Eye (tissue), 1 donor: ENCODE results near the gene MRLN.
"Not testable (repeated sequence)": the region's sequence is repeated elsewhere in the genome, so short reads cannot be mapped to it uniquely, and the experiment has no call there.

Source experiments
- DNase-seq: peaks from one replicate; pipeline ENCODE4 v3.0.0-alpha.2; 2015

MRLN gene

DNA sequence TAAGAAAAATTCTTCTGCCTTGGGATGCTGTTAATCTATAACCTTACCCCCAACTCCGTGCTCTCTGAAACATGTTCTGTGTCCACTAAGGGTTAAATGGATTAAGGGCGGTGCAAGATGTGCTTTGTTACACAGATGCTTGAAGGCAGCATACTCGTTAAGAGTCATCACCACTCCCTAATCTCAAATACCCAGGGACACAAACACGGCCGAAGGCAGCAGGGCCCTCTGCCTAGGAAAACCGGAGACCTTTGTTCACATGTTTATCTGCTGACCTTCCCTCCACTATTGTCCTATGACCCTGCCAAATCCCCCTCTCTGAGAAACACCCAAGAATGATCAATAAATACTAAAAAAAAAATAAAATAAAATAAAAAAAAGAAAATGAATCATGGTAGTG, 8.5 kb downstream of the MRLN start:
- not testable (repeated sequence) for DNase-seq

DNA sequence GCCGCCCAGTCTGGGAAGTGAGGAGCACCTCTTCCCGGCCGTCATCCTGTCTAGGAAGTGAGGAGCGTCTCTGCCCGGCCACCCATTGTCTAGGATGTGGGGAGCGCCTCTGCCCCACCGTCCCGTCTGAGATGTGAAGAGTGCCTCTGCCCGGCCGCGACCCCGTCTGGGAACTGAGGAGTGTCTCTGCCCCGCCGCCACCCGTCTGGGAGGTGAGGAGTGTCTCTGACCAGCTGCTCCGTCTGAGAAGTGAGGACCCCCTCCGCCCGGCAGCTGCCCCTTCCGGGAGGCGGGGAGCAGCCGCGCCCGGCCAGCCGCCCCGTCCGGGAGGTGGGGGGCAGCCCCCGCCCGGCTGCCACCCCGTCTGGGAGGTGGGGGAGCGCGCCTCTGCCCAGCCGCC, 9.1 kb downstream of the MRLN start:
- DNase-seq: not testable (repeated sequence)

DNA sequence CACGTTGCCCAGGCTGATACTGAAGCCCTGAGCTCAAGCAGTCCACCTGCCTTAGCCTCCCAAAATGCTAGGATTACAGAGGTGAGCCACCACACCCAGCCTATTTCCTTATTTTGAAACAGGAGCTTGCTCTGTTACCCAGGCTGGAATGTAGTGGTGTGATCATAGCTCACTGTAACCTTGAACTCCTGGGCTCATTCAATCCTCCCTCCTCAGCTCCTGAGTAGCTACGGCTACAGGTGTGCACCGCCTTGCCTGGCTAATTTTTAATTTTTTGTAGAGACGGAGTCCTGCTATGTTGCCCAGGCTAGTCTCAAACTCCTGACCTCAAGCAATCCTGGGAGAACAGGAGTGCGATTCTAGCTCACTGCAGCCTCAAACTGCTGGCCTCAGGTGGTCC, 11.7 kb downstream of the MRLN start:
- DNase-seq: no peak

DNA sequence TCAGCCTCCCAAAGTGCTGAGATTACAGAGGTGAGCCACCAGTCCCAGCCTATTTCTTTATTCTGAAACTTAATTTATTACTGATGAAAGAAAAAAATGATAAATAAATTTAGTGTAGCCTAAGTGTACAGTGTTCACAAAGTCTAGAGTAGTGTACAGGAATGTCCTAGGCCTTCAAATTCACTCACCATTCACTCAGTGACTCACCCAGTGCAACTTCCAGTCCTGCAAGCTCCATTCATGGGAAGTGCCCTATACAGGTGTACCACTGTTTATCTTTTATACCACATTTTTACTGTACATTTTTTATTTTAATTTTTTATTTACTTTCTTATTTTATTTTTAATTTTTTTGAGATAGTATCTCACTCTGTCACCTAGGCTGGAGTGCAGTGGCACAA, 12.2 kb downstream of the MRLN start:
- no peak for DNase-seq

DNA sequence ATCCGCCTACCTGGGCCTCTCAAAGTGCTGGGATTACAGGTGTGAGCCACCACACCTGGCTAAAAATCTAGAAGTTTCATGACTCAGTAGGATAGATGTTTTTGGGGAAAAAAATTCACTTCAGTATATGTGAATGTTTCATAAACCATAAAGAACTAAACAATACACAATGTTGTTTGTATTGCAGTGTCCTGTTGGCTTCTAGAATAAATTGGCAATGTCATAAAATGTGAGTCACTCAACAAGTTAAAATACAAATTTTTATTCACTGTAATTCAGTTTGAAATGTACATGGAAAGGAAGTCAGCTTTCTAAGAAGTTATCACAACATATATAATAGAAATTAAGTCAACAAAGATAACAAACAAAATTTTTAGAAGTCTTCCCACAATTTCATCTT, 16.5 kb downstream of the MRLN start:
- DNase-seq: no peak

DNA sequence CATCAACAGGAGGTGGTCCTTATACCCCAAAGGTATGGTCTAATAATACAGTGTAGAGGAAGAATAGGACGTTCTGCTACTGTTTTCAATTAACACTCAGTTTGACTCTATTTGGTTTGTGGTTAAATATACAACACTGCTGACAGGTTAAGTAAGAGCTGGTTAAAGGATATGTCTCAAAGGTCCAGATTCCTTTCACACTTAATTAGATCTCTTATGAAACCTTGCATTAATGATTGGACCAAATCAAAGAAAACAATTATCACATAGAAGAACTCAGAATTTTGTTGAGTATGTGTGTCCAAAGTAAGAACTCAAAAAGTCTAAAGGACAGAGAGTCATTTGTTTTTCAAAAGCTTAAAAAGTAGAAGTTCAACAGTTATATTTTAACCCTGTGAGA, 18.0 kb downstream of the MRLN start:
- no peak for DNase-seq

DNA sequence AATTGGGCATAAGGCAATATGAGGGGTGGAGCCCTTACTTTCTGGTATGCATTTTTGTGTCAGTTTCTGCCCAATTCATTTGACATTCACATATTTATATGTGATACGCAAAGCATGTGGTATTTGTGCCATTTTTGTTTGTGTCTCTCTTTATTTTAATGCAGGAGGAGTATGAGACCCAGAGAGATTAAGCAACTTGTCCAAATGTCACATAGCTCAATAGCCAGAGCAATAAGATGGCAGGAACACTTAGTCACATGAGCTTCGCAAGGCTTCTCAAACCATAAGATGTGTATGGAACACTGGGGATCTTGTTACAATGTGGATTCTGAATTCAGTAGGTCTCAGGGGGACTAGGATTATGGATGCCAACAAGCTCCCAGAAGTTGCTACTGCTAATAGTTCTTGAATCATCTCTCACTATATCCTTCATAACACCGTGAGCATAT, 19.2 kb downstream of the MRLN start:
- DNase-seq: no peak

DNA sequence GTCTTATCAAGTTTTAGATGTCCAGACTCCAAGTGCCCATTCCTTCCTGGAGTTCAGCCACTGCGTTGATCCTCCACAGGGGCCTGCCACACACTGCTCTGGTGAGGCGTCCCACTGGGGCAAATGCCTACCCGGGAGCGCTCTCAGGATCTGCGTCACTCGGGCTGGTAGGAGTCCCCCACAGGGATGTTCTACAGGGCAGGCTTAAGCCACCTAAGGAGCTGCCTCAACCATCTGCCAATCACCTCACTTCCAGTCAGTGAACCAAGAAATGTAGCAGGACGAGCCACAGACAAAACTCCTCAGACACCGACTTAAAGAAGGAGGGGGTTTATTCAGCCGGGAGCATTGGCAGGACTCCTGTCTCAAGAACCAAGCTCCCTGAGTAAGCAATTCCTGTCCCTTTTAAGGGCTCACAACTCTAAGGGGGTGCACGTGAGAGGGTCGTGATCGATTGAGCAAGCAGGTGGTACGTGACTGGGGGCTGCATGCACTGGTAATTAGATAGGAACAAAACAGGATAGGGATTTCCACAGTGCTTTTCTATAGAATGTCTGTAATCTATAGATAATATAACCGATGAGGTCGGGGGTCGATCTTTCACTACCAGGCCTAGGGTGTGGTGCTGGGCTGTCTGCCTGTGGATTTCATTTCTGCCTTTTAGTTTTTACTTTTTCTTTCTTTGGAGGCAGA, 19.8 kb downstream of the MRLN start:
- not testable (repeated sequence) for DNase-seq

DNA sequence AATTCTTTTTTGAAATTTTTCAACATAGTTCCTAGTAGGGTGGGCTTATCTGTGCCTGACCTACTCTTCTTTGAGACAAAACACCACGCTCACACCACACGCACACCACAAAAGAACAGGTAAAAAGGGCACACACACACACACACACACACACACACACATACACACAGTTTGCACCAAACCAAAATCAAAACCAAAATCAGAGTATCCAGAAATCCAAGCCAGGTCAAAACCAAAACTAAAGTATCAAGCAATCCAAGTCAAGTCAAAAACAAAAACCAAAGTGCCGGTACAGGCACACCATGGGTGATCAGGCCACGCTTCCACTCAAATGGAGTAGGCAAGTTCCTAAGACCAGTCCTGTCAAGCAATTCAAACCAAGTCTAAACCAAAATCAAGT, 20.4 kb downstream of the MRLN start:
- not testable (repeated sequence) for DNase-seq

DNA sequence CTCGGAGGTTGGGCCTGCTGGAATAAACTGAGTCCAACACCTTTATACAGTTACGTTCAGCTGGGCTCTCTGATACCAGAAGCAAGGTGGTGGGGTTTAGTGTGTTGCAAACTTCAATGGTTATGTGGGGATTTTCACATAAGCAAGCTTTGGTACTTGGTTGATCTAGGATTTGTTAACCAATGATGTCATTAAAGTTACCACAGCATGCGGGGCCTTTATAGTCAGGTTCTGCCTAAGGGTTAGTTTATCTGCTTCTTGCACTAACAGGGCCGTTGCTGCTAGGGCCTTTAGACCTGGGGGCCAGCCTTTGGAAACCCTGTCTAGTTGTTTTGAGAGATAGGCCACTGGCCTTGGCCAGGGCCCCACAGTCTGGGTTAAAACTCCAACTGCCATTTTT, 24.1 kb downstream of the MRLN start:
- DNase-seq: not testable (repeated sequence)

DNA sequence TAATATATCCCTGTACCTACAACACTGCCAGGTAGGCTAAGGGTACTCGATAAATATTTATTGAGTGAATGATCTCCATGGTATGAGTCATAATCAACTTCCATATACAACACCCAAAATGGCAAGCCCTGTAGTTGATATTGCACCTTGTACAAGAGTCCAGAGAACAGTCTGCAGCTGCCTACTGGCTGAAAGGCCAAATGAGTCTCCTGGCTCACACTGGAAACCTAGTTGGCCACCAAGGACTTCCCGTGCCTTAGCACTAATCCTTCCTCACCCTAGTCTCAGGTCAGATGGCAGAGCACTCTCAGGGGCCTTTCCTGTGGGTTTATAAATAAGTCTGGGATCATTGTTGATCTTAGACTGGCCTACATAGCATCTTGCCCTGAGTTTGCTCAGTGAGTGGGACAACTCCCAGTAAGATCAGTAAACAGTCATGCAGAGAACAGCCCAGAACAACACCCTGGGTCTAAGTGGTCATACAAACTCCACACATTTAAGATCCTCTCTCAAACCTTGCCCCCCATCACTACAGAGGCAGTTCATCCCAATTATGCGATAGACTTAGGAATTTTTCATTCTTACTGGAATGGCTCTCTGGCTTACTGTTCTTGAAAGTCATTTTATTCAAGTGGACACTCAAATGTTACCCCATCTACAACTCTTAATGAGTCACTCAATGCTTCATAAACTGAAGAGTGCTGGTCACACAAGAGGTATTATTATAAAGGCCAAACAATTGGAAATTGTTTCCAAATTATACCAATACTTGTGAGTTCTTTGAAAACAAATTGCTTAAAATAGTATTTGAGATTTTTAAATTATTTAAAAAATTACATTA, 28.9 kb downstream of the MRLN start:
- DNase-seq: no peak

DNA sequence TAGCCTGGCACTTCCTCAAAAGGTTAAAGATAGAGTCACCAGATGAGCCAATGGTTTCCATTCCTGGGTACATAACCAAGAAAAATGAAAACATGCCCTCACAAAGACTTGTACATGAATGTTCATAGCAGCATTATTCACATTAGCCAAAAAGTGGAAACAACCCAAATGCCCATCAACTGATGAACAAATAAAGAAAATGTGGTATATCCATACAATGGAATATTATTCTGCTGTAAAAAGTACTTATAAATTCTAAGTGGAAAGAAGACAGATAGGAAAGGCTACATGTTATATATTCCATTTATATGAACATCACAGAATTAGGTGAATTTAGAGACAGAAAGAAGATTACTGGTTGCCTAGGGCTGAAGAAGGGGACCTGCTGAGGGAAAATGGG, 32.9 kb downstream of the MRLN start:
- DNase-seq: no peak

DNA sequence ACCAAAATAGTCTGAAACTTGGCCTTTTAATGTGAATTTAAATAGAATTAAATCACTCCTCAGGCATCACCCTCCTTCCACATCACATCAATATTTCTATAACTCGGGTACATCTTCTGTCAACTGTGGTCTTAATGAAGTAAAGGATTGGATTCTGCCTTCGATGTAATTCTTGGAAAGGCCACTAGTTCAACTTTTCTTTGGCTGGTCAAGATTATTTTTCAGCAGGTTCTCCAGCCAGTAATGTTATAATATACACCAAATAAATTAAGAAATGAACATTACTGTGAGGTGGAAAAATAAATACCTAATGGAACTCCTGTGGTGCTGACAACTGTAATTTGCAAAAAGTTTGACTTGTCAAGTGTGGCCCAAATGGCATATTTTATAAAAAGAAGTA, 33.9 kb downstream of the MRLN start:
- DNase-seq: no peak

DNA sequence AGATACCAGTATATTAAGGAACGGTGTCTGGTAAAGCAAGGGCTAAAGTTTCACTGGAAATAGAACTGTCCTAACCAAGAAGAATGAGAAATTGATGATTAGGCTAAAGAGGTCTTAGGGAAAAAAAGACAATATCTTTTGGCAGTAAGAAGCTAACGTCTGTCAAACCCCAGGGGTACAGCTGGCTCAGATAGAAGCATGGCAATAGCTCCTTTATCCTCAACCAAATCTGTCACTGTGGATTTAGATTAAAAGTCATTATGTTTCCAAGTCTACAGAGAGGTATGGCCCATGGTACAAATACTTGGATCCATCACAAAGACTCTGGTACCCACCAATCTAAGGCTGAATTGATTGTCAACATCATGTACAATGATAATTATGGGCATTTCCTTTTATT, 35.0 kb downstream of the MRLN start:
- peak; percentile 54 for DNase-seq

DNA sequence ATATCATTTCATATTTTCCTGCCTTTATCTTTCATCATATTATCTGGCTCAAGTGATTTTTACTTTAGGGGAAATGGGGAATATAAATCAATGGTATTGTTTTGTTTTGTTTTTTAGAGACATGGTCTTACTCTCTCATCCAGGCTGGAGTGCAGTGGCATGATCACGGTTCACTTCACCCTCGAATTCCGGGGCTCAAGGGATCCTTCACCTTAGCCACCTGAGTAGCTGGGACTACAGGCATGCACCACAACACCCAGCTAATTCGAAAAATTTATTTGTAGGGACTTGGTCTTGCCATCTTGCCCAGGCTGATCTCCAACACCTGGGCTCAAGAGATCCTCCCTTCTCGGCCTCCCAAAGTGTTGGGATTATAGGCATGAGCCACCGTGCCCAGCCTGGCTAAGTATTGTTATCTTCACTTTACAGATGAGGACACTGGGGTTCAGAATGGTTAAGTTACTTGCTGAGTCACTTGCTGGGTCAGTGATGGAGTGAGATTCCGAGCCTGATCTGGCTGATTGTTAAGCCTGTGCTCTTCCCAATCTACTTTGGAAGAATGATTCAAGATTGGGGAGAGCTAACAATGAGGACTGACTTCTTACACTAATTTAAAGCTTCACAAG, 39.9 kb downstream of the MRLN start:
- DNase-seq: no peak

DNA sequence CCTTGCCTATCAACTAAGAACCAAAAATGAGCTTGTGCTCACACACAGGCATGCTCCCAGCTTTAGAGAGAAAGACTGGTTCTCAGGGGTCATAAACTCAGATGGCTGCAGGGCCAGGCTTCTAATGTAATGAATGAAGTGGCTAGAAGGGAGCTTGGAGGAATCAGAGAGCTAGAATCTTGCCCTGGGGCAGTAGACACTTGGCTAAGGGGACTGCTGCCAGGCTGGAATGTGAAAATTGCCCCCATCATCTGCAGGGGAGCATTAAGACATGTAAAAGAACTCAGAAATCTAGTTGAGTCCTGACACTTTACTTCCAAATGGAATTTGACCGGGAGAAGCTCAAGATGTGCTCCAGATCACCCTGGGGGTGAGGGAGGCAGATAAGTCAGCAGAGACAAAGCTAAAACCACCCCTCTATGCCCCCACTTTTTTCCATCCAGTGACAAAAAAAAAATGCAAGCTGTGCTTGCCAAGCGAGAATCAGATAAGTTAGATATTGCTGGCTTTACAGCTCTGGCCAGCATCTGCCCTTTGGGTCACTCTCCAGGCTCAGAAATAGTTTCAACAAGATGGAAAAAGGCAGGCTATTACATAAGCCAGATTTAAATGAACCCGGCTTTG, 41.3 kb downstream of the MRLN start:
- DNase-seq: no peak

DNA sequence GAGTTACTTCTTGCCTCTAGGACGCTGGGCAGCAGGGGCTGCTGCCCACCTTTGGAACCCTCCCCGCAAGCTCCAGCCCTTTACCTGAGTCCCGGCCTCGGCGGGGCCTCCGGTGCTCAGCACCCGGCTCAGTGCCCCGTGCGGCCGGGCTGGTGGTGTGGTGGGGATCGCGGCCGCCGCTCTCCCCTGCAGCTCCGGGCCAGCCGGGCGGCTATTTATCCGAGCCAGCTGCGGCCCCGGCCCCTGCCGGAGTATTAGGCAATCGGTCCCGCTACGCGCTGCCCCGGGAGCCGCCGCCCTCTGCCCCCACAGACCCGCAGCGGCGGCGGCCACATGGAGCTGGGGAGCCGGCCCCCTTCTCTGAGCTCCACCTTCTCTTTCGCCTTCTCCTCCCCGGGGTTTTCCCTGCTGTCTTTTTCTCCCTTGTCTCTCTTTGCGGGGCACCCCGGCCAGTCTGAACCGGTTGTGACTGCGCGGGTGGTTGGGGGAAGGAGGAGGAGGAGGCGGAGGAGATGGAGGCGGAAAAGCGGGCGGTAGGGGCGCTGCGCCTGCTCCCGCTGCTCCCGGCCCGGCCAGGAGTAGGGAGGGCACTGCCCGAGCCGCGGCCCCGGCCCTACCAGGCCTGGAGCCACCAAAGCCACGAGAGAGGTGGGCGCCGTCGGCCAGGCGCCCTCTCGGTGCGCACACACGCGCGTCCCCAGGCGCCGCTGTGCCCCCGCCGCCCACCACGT, 43.7 kb downstream of the MRLN start, which contains the start of gene SLC16A9:
Gene SLC16A9, minus strand, starts transcription at position 456 of the 731 bp plus-strand sequence. CDS start 25,559 bp downstream, outside the sequence.
- DNase-seq: peak; percentile 95

DNA sequence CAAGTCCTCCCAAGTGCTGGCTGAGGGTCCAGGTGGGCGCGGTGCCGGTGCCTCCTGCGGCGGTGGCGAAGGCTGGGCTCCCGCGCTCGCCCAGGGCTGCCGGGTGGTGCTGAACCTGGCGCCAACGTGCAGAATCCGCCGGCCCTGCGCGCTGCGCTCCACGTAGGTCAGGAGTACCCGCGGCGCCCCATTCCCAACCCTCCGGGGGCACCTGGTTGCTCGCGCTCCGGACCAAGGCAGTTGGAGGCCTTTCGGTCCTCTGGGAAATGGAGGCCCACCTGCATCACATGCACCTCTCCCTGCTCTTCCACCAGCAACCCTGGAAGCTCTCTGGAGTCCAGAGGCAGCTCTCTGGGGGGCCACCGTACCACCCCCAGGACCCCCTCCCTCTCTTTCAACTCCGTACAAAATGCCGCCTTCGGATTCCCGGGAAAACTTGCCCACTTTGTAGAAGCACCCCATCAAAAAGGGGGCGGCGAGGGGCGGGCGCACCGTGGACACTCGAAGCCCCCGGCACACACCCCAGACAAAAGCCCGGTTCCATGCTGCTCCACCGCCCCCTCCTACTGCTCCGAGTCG, 44.4 kb downstream of the MRLN start:
- DNase-seq: peak; percentile 68

DNA sequence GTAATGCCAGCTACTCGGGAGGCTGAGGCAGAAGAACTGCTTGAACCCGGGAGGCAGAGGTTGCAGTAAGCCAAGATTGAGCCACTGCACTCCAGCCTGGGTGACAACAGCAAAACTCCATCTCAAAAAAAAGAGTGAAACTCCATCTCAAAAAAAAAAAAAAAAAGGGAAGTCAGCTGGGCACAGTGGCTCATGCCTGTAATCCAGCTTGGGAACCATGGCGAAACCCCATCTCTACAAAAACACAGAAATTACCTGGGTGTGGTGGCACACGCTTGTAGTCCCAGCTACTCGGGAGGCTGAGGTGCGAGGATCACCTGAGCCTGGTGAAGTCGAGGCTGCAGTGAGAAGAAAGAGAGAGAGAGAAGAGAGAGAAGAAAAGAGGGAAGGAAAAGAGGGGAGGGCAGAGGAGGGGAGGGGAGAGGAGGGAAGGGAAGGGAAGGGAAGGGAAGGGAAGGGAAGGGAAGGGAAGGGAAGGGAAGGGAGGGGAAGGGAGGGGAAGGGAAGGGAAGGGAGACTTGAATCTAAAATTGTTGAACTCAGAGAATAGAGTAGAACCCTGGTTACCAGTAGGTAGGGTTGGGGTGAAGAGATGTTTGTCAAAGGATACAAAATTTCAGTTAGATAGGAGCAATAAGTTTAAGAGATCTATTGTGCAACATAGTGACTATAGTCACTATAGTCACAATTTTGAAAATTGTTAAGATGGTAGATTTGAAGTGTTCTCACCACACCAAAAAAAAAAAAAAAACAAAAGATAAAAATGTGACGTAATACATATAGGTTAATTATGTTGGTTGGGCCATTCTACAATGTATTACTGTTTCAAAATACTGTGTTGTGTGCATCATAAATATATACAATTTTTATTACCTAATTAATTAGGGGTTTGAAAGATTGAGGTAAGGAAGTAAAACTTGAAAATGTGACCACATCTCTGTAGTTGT, 46.1 kb downstream of the MRLN start:
- no peak for DNase-seq

DNA sequence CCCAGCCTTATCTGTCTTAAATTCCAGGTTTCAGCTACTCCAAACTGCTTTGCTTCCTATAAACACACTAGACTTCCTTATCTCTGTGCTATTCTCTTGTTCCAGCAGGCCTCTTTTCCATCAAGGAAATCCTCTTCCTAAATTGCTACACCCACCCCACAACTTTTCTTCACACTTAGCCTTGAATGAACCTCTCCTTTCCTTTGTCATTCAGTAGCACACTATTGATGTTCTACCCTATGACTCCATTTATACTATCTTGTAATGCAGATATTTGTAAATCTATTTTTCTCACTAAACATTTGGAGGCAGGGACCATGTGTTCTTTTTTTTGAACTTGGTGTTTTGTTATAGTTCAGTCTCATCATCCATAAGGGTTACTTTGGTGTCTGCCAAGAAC, 47.3 kb downstream of the MRLN start:
- no peak for DNase-seq

DNA sequence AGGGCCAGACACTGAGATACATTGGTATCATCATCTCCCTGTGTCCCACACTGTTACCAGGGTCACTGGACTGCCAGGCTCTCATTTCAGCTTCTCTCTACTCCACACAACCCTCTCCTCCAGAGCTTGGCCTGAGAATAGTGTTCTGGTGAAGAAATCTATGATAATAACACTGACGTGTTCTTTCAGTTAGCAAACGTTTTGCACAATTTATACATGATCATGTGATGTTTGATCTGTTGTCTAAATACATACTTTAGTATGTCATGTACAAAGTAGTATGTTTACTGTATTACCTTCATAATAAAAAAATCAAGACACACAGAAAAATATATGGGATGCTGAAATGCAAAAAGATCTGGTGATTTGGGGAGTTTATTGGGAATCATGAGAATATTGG, 48.6 kb downstream of the MRLN start:
- no peak for DNase-seq
